ENCODE measurements around the gene RBM20. TPM values are rescaled to one million over a fixed set of nuclear protein-coding genes. Genes with fewer than 3 reads are reported as not detected.

RBM20 gene
- total RNA-seq, 1 experiment from 2014 or later: 0.10 TPM

DNA sequence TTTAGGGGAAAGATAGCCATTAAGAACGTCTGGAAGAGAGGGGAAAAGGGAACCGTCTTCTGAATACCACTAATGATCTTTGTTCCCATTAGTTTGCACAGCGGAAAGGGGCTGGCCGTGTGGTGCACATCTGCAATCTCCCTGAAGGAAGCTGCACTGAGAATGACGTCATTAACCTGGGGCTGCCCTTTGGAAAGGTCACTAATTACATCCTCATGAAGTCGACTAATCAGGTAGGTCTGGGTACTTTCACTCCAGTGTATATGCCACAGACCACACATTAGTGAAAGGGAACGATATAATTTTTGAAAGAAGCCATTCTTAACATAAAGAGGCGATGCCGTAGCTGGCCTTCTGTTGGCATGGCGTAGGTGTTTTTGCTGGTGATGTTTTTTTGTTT is 153.3 kb downstream of the RBM20 start:
- no peaks in the 10 kb centered on the region for H3K9me3 ChIP-seq (ENCODE audit: control insufficient read depth, insufficient read depth, low read depth, low read length)
- no peak for ATAC-seq
- in situ Hi-C loops (cut with HindIII; ENCODE audit: low pct_unique_long_range_greater_than_20kb, low sequenced_read_pairs): no loop called here
- H3K27me3 ChIP-seq (ENCODE audit: control insufficient read depth, insufficient read depth, low read length): peaks cover 16% of the 10 kb centered on the region; the same call in 1 of the 2 replicates
- H3K4me1 ChIP-seq (ENCODE audit: control insufficient read depth, insufficient read depth, low read length): no peaks in the 10 kb centered on the region
- ChIA-PET CTCF (no interaction called here), POLR2A (no interaction called here)
- BruUV-seq (replicated peaks): no TSS peak
- no peaks in the 10 kb centered on the region for H3K36me3 ChIP-seq (ENCODE audit: control insufficient read depth, insufficient read depth, low read length)
- no peak for DNase-seq (ENCODE audit: low read depth, low spot score)
- H3K4me3 ChIP-seq (ENCODE audit: low read depth in 2 of 2, low read length in 2 of 2): no peak overlapping the region
- no peak overlapping the region for H3K27ac ChIP-seq (ENCODE audit: low read length)
- intact Hi-C loops (cut with micrococcal nuclease; ENCODE audit: unreplicated experiment): no loop called here
- no peak for TF ChIP-seq SIN3A (IDR thresholded peaks at IDR 0.05; ENCODE audit: borderline replicate concordance, insufficient read depth, low read depth, low read length)
- TF ChIP-seq REST (IDR thresholded peaks at IDR 0.05; ENCODE audit: insufficient read depth in 1 of 2, low read depth in 2 of 2, low read length in 1 of 2): no peak
- TF ChIP-seq TCF7L2 (IDR thresholded peaks at IDR 0.05; ENCODE audit: low read depth, low read length): no peak
- no peak for TF ChIP-seq CTCF (IDR thresholded peaks at IDR 0.05)
- no peak for TF ChIP-seq POLR2AphosphoS5 (IDR thresholded peaks at IDR 0.05; ENCODE audit: low read depth, low read length)

DNA sequence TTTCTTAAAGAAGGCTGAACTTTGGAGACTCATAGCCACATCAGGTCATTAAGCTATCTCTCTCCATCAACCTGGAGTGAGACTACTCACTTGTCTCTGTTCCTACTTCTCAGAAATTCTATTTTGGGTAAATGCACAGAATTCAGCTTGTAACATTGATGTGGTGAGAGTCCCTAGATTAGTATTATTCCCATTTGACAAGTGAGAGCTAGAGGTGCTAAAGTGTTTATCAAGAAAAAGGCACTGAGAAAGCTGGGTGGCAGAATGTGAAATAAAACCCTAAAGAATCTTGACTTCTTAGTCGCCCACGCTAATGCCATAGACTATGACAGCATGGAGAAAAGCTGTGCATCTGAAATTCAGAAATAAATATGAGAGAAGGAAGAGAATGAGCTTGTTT is 154.2 kb downstream of the RBM20 start:
- CTCF ChIA-PET: no interaction called here
- in situ Hi-C loops (cut with HindIII; ENCODE audit: low pct_unique_long_range_greater_than_20kb, low sequenced_read_pairs) (no loop called here), intact Hi-C loops (cut with micrococcal nuclease; ENCODE audit: unreplicated experiment) (no loop called here)
- no peak for DNase-seq (ENCODE audit: low read depth, low spot score)
- no peak overlapping the region for H3K27ac ChIP-seq (ENCODE audit: low read length)
- TF ChIP-seq REST (IDR thresholded peaks at IDR 0.05; ENCODE audit: insufficient read depth in 1 of 2, low read depth in 2 of 2, low read length in 1 of 2): no peak
- TF ChIP-seq CTCF (IDR thresholded peaks at IDR 0.05): no peak
- TF ChIP-seq POLR2AphosphoS5 (IDR thresholded peaks at IDR 0.05; ENCODE audit: low read depth, low read length): no peak
- TF ChIP-seq TCF7L2 (IDR thresholded peaks at IDR 0.05; ENCODE audit: low read depth, low read length): no peak
- TF ChIP-seq SIN3A (IDR thresholded peaks at IDR 0.05; ENCODE audit: borderline replicate concordance, insufficient read depth, low read depth, low read length): no peak
- POLR2A ChIA-PET: no interaction called here
- H3K4me3 ChIP-seq (ENCODE audit: low read depth in 2 of 2, low read length in 2 of 2): no peak overlapping the region
- peaks cover 21% of the 10 kb centered on the region; the same call in 1 of the 2 replicates for H3K27me3 ChIP-seq (ENCODE audit: control insufficient read depth, insufficient read depth, low read length)
- H3K36me3 ChIP-seq (ENCODE audit: control insufficient read depth, insufficient read depth, low read length): no peaks in the 10 kb centered on the region
- H3K9me3 ChIP-seq (ENCODE audit: control insufficient read depth, insufficient read depth, low read depth, low read length): no peaks in the 10 kb centered on the region
- BruUV-seq (replicated peaks): no TSS peak
- H3K4me1 ChIP-seq (ENCODE audit: control insufficient read depth, insufficient read depth, low read length): 0 out of 2 replicates have a peak, but pooled peaks cover 2% of the 10 kb centered on the region
- ATAC-seq: no peak

Data from Panc1 (cell line).